H1 (cell line): Measurements from ENCODE around the gene RNU4-1. TPM values are rescaled to one million over a fixed set of nuclear protein-coding genes. Genes with fewer than 3 reads are reported as not detected.

Source experiments
- CHD2 ChIP-seq: IDR thresholded peaks from 2 replicates; pipeline ENCODE4 v1.6.1; 2012; ENCODE audit warnings: low read length, improper control_type of control experiment
- CHD7 ChIP-seq: fragments of 300-600 bp; sonication (generic); IDR thresholded peaks from 2 replicates; pipeline ENCODE4 v1.7.1; 2012; ENCODE audit warnings: low read length, moderate library complexity, mild to moderate bottlenecking, inconsistent platforms; ENCODE audit not compliant: insufficient replicate concordance
- JUN ChIP-seq: IDR thresholded peaks from 2 replicates; pipeline ENCODE4 v1.6.1; 2011; ENCODE audit warnings: low read depth, mild to moderate bottlenecking, improper control_type of control experiment, low read length
- polyA plus RNA-seq, 7 experiments: library from polyadenylated mRNA; depleted of rRNA in 3 of 7; stranded (reverse) in 5 of 7; unstranded in 2 of 7; fragments of >200 nt in 5 of 7; fragments of 200-250 nt in 2 of 7; gene quantifications; 1 replicate in 5 of 7; 2 replicates in 1 of 7; 4 replicates in 1 of 7; pipeline versions ENCODE4 v1.2.1 to v1.2.3, GENCODE V29; 2011 to 2013; ENCODE audit warnings: missing spikeins in 2 of 7, mixed read lengths in 2 of 7
- total RNA-seq: library from RNA; stranded (reverse); fragmentation: NEBNext Ultra II Directional; extraction: Animal tissue kit (Norgen Biotek cat#: 25700); gene quantifications from 2 replicates; pipeline ENCODE4 v1.2.1, GENCODE V29; 2021

Gene RNU4-1
- total and polyA plus RNA-seq, 2 of the 8 experiments (the other 6 are each of a cell fraction or from before 2014, with no cell fraction given), result under 0.01 to 1,424 TPM

GRCh38 chr12:120327593-120327992 lies 34.6 kb upstream of the RNU4-1 start, which contains the start of gene PLA2G1B (continued):
- TF ChIP-seq CHD7, result no peak
- no peak for TF ChIP-seq CHD2
- TF ChIP-seq JUN, result no peak
